Esophagus squamous epithelium (tissue), 4 donors: ENCODE measurements around the gene TCAF2.
"Not testable (repeated sequence)": the region's sequence is repeated elsewhere in the genome, so short reads cannot be mapped to it uniquely, and the experiment has no call there.

Source experiments
- POLR2A ChIP-seq, 4 donors: fragments of 450-650 bp; IDR thresholded peaks; one replicate each; pipeline ENCODE4 v1.6.1; 2017; ENCODE audit warnings: antibody characterized with exemption in 4 of 4, mild to moderate bottlenecking in 4 of 4, moderate library complexity in 3 of 4
- TF ChIP-seq, protein P1 (sequence below), 6 experiments: fragments of 450-650 bp in 4 of 6; fragments of 200-600 bp in 2 of 6; sonication (generic) in 2 of 6; IDR thresholded peaks; one replicate each; pipeline ENCODE4 v1.5.1; 2016 to 2019; ENCODE audit warnings: antibody characterized with exemption in 6 of 6, mild to moderate bottlenecking in 4 of 6, moderate library complexity in 4 of 6

GRCh38 chr7:143603549-143603948 lies 17.2 kb upstream of the TCAF2 start:
- not testable (repeated sequence) for TF ChIP-seq POLR2A (IDR thresholded peaks at IDR 0.05)
- TF ChIP-seq, protein P1, sequence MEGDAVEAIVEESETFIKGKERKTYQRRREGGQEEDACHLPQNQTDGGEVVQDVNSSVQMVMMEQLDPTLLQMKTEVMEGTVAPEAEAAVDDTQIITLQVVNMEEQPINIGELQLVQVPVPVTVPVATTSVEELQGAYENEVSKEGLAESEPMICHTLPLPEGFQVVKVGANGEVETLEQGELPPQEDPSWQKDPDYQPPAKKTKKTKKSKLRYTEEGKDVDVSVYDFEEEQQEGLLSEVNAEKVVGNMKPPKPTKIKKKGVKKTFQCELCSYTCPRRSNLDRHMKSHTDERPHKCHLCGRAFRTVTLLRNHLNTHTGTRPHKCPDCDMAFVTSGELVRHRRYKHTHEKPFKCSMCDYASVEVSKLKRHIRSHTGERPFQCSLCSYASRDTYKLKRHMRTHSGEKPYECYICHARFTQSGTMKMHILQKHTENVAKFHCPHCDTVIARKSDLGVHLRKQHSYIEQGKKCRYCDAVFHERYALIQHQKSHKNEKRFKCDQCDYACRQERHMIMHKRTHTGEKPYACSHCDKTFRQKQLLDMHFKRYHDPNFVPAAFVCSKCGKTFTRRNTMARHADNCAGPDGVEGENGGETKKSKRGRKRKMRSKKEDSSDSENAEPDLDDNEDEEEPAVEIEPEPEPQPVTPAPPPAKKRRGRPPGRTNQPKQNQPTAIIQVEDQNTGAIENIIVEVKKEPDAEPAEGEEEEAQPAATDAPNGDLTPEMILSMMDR (IDR thresholded peaks at IDR 0.05): not testable (repeated sequence)
